Neural progenitor cell (in vitro differentiated cells): ENCODE measurements around the gene GALC. TPM values are rescaled to one million over a fixed set of nuclear protein-coding genes. Genes with fewer than 3 reads are reported as not detected.

Source experiments
- DNase-seq: peaks from one replicate; pipeline ENCODE4 v3.0.0-alpha.2; 2016; ENCODE audit warnings: low spot score
- H2AFZ ChIP-seq: fragments of 200-600 bp; sonication (generic); replicated peaks from 2 replicates; pipeline ENCODE4 v1.6.1; 2016; ENCODE audit warnings: antibody characterized with exemption
- H3F3A ChIP-seq: fragments of 200-600 bp; sonication (generic); 2 replicates; pipeline ENCODE4 v1.6.1; 2016; ENCODE audit warnings: antibody characterized with exemption, low read depth
- H3K27ac ChIP-seq: fragments of 200-600 bp; sonication (generic); 2 replicates; pipeline ENCODE4 v1.5.1; 2016; ENCODE audit warnings: mild to moderate bottlenecking
- H3K27me3 ChIP-seq: fragments of 200-600 bp; sonication (generic); 2 replicates; pipeline ENCODE4 v1.6.1; 2016; ENCODE audit warnings: mild to moderate bottlenecking, moderate library complexity
- H3K36me3 ChIP-seq: fragments of 200-600 bp; sonication (generic); 2 replicates; pipeline ENCODE4 v1.5.1; 2016
- H3K4me1 ChIP-seq: fragments of 200-600 bp; sonication (generic); 2 replicates; pipeline ENCODE4 v1.6.1; 2016; ENCODE audit warnings: mixed run types
- H3K4me2 ChIP-seq: fragments of 200-600 bp; sonication (generic); 2 replicates; pipeline ENCODE4 v1.6.1; 2016
- H3K4me3 ChIP-seq: fragments of 200-600 bp; sonication (generic); 2 replicates; pipeline ENCODE4 v1.5.1; 2016
- H3K79me2 ChIP-seq: fragments of 200-600 bp; sonication (generic); 2 replicates; pipeline ENCODE4 v1.6.1; 2016; ENCODE audit warnings: low read depth
- H3K9ac ChIP-seq: fragments of 200-600 bp; sonication (generic); 2 replicates; pipeline ENCODE4 v1.6.1; 2016
- H3K9me3 ChIP-seq: fragments of 200-600 bp; sonication (generic); 2 replicates; pipeline ENCODE4 v1.5.1; 2016; ENCODE audit warnings: low read depth
- H4K20me1 ChIP-seq: fragments of 200-600 bp; sonication (generic); 2 replicates; pipeline ENCODE4 v1.6.1; 2016; ENCODE audit warnings: low read depth
- H3K27ac Mint-ChIP-seq: 3 replicates; pipeline ENCODE4 v1.8.0; 2021; ENCODE audit warnings: mixed read lengths
- H3K27me3 Mint-ChIP-seq: 2 replicates; pipeline ENCODE4 v1.8.0; 2022; ENCODE audit warnings: low read depth, mild to moderate bottlenecking, inconsistent platforms, moderate library complexity, mixed read lengths; ENCODE audit not compliant: insufficient read depth
- H3K36me3 Mint-ChIP-seq: 3 replicates; pipeline ENCODE4 v1.8.0; 2021; ENCODE audit warnings: mixed read lengths
- H3K4me1 Mint-ChIP-seq: 3 replicates; pipeline ENCODE4 v1.8.0; 2021; ENCODE audit warnings: mixed read lengths
- H3K4me3 Mint-ChIP-seq: 3 replicates; pipeline ENCODE4 v1.8.0; 2021; ENCODE audit warnings: mild to moderate bottlenecking, moderate library complexity, mixed read lengths
- H3K9me3 Mint-ChIP-seq: 3 replicates; pipeline ENCODE4 v1.8.0; 2020; ENCODE audit warnings: mixed read lengths
- CTCF ChIP-seq: fragments of 200-600 bp; sonication (generic); IDR thresholded peaks from 2 replicates; pipeline ENCODE4 v1.5.1; 2017; ENCODE audit warnings: antibody characterized with exemption, mild to moderate bottlenecking
- EZH2 ChIP-seq: fragments of 200-600 bp; sonication (generic); IDR thresholded peaks from 2 replicates; pipeline ENCODE4 v1.6.1; 2017; ENCODE audit warnings: antibody characterized with exemption, mild to moderate bottlenecking, moderate library complexity
- EZH2phosphoT487 ChIP-seq: fragments of 200-600 bp; sonication (generic); IDR thresholded peaks from 2 replicates; pipeline ENCODE4 v1.6.1; 2017; ENCODE audit warnings: antibody characterized with exemption
- total RNA-seq: library from RNA; depleted of rRNA; stranded (reverse); fragments of >200 nt; gene quantifications from 2 replicates; pipeline ENCODE4 v1.2.3, GENCODE V29; 2015; ENCODE audit warnings: low replicate concordance

GALC gene
- total RNA-seq, 1 donor from 2014 or later: 30.8 TPM

GRCh38 chr14:87971010-87971409 is 22.0 kb downstream of the GALC start:
- H2AFZ ChIP-seq: no peak overlapping the region
- H4K20me1 ChIP-seq: no peaks in the 10 kb centered on the region
- H3K4me3 Mint-ChIP-seq: no peak overlapping the region
- DNase-seq: no peak
- no peaks in the 10 kb centered on the region for H3K9me3 Mint-ChIP-seq
- no peaks in the 10 kb centered on the region for H3K27me3 ChIP-seq
- H3K79me2 ChIP-seq: no peaks in the 10 kb centered on the region
- no peak overlapping the region for H3K4me2 ChIP-seq
- no peaks in the 10 kb centered on the region for H3K4me1 Mint-ChIP-seq
- H3K27me3 Mint-ChIP-seq: no peaks in the 10 kb centered on the region
- H3K27ac Mint-ChIP-seq: no peak overlapping the region
- H3K36me3 ChIP-seq: peaks cover 6% of the 10 kb centered on the region
- H3K4me3 ChIP-seq: no peak overlapping the region
- H3K9ac ChIP-seq: no peak overlapping the region
- H3K9me3 ChIP-seq: no peaks in the 10 kb centered on the region
- H3K4me1 ChIP-seq: no peaks in the 10 kb centered on the region
- H3K36me3 Mint-ChIP-seq: no peaks in the 10 kb centered on the region
- no peak for TF ChIP-seq EZH2phosphoT487
- no peak for TF ChIP-seq CTCF
- no peak for TF ChIP-seq EZH2
- no peaks in the 10 kb centered on the region for H3F3A ChIP-seq
- H3K27ac ChIP-seq: no peak overlapping the region

GRCh38 chr14:87967496-87967895 is 25.5 kb downstream of the GALC start:
- Histone ChIP-seq H3K4me1 (no peaks in the 10 kb centered on the region), H3F3A (no peaks in the 10 kb centered on the region), H3K27me3 (no peaks in the 10 kb centered on the region), H3K79me2 (no peaks in the 10 kb centered on the region), H3K27ac (no peak overlapping the region), H3K4me2 (no peak overlapping the region), H3K36me3 (no peaks in the 10 kb centered on the region), H4K20me1 (no peaks in the 10 kb centered on the region), H2AFZ (no peak overlapping the region), H3K9me3 (no peaks in the 10 kb centered on the region), H3K9ac (no peak overlapping the region), H3K4me3 (no peak overlapping the region)
- TF ChIP-seq CTCF: no peak
- TF ChIP-seq EZH2phosphoT487: no peak
- TF ChIP-seq EZH2: no peak
- Mint-ChIP-seq H3K4me3 (no peak overlapping the region), H3K27me3 (no peaks in the 10 kb centered on the region), H3K9me3 (no peaks in the 10 kb centered on the region), H3K4me1 (no peaks in the 10 kb centered on the region), H3K27ac (no peak overlapping the region), H3K36me3 (peaks cover 5% of the 10 kb centered on the region)
- DNase-seq: no peak

GRCh38 chr14:87966816-87967215 is 26.2 kb downstream of the GALC start:
- Histone ChIP-seq H3F3A (no peaks in the 10 kb centered on the region), H3K79me2 (no peaks in the 10 kb centered on the region), H3K9ac (no peak overlapping the region), H2AFZ (no peak overlapping the region), H3K9me3 (no peaks in the 10 kb centered on the region), H3K4me3 (no peak overlapping the region), H3K27ac (no peak overlapping the region), H3K36me3 (no peaks in the 10 kb centered on the region), H3K4me2 (no peak overlapping the region), H3K4me1 (no peaks in the 10 kb centered on the region), H3K27me3 (no peaks in the 10 kb centered on the region), H4K20me1 (no peaks in the 10 kb centered on the region)
- Mint-ChIP-seq H3K9me3 (no peaks in the 10 kb centered on the region), H3K4me3 (no peak overlapping the region), H3K36me3 (peaks cover 5% of the 10 kb centered on the region), H3K4me1 (no peaks in the 10 kb centered on the region), H3K27me3 (no peaks in the 10 kb centered on the region), H3K27ac (no peak overlapping the region)
- DNase-seq: no peak
- no peak for TF ChIP-seq EZH2phosphoT487
- no peak for TF ChIP-seq EZH2
- TF ChIP-seq CTCF: no peak

- no peaks in the 10 kb centered on the region for H4K20me1 ChIP-seq
- H3F3A ChIP-seq: no peaks in the 10 kb centered on the region
- no peak overlapping the region for H2AFZ ChIP-seq
- no peak overlapping the region for H3K4me3 ChIP-seq
- no peak overlapping the region for H3K4me3 Mint-ChIP-seq
- no peaks in the 10 kb centered on the region for H3K27me3 Mint-ChIP-seq
- H3K4me1 Mint-ChIP-seq: no peaks in the 10 kb centered on the region
- no peaks in the 10 kb centered on the region for H3K4me1 ChIP-seq
- no peaks in the 10 kb centered on the region for H3K79me2 ChIP-seq
- H3K27me3 ChIP-seq: no peaks in the 10 kb centered on the region
- H3K36me3 ChIP-seq: no peaks in the 10 kb centered on the region
- TF ChIP-seq CTCF (no peak), EZH2phosphoT487 (no peak), EZH2 (no peak)
- no peak overlapping the region for H3K9ac ChIP-seq
- H3K36me3 Mint-ChIP-seq: peaks cover 19% of the 10 kb centered on the region
- no peak overlapping the region for H3K4me2 ChIP-seq
- no peak overlapping the region for H3K27ac ChIP-seq
- DNase-seq: no peak
- no peak overlapping the region for H3K27ac Mint-ChIP-seq
- peaks cover 4% of the 10 kb centered on the region for H3K9me3 Mint-ChIP-seq
- H3K9me3 ChIP-seq: no peaks in the 10 kb centered on the region
Observed at GRCh38 chr14:87961246-87961645, 31.7 kb downstream of the GALC start.
